HG03378 (cell line): ENCODE results near the gene THAP11.

Experiments
- ATAC-seq: cut with Tn5 transposase; IDR thresholded peaks from one replicate; pipeline ENCODE4 v1.9.1; 2021; ENCODE audit warnings: mild to moderate bottlenecking, moderate library complexity; ENCODE audit not compliant: unreplicated experiment

Gene THAP11

DNA sequence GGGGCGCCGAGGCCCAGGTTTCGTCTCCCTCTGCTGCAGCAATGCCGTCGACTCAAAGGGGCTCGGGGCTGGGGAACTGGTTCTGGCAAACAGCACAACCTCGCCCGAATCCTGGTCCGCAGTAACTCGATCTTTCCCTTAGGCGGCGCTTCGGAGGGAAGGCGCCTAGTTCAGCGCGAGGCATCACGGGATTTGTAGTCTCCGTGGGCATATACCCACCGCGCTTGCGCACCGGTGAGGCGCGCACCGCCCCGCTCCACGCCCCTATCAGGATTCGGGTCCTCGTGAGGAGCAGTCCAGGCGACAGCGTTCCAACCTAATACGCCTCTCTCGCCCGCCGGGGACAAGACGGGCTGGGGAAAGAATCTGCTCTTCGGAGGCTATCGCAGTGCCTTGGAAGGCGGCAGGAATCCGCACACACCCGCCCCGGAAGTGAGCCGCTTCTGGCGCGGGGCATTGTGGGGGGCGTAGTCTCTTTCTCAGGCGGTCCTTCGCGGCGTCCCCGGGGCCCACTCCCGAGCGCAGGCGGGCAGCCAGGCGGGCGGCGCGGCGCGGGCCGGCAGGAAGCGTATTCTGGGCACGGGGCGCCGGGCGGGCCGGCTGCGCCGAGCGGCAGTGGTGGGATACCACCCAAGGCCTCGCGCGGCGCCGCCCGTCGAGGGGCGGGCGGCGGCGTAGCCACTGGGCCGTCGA lies at the start of gene THAP11:
Gene THAP11, plus strand, starts transcription at position 505 of the 693 bp plus-strand sequence. CDS start 235 bp downstream, outside the sequence.
- peak; percentile 48 for ATAC-seq

DNA sequence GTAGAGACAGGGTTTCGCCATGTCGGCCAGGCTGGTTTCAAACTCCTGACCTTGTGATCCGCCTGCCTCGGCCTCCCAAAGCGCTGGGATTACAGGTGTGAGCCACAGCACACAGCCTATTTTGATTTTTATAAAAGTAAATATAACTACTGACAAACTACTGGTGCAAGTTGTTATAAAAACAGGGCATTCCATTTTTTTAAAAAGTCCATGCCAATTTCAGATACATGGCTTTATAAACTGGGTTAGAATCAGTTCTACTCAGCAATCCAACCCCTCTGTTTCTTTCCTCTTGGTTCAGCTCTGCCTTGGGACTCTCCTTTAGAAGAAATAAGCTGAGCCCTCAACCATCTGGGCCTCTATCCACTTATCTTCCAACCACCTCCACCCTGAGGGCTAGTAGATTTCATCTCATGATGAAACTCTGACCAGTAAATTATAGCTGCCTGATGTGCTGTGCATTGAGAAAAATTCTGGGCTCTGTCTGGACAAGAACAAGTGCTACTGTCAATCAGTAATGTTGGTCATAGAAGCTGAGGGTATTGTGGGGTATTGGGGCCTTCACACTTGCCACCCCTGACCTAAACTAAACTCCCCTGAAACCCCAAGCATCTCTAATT lies 45.9 kb upstream of the THAP11 start:
- ATAC-seq = no peak

DNA sequence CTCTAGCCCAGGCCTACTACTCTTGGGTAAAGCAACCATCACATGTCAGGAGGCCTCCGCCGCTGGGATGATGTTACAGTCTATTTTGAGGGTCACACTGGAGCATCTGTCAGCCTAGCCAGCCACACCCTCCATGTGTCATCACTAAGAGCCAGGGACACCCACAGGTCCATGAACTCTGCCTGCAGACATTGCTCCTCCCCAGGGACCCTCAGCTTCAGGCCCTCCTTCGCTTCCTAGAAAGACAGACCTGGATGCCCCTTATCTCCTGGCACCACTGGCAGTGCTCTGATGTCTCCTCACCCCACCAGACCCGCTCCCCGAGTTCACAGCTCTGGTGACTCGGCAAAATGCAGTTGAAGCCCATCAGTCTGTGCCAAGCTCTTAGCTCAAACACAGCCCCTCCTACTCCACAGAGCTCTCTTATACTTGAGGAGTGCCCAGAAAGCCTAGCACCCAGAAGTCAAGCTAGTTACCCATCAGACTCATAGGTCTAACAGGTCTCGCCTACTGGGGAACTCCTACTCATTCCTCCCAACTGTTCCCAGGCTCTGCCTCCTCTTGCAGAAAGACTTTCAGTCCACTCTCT lies 41.7 kb upstream of the THAP11 start:
- ATAC-seq = no peak

DNA sequence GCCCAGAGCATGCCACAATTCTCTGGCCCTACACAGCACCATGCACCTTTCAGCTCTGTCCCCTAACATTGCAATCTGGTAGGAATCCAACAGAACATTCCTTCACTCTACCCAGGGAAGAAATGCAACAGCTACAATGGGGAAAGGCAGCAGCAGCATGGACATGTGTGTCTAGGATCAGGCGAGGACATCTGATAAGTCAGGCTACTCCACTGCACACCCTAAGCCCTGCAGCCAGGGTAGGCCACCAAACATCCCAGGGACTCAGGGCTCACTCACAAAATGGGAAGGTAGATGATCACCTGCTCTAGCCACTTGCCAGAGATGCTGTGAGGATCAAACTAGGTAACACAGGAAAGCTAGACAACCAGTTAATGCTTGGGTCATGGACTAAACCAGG lies 40.9 kb upstream of the THAP11 start:
- ATAC-seq = no peak

DNA sequence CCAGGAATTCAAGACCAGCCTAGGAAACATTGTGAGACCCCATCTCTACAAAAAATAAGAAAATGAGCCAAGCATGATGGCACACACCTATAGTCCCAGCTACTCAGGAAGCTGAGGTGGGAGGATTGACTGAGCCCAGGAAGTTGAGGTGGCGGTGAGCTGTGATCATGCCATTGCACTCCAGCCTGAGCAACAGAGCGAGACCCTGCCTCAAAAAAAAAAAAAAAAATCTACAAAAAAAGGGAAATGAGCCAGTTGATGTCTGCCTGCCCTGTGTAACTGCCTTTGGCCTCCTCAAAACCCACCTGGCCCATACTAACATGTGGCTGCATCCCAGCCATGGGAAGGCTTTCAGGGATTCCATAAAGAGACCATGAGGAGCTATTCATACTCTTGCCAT lies 40.2 kb upstream of the THAP11 start:
- ATAC-seq = no peak

DNA sequence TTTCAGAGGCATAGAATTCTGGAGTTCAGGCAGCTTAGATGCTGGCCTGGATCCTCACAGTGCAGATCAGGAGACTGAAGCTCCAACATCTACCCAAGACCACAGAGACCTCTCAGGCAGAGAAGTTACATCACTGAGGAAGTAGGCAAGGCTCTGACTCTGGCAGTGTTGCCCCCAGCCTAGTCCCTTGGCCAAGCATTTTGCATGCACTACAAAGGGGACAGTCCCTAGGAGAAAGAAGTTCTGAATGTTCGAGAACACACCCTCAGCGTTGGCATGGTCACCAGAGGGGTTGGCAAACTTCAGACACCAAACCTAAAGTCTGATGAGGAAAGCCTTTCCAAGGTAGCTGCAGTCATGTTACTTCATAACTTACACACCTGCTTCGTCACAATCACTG lies 38.2 kb upstream of the THAP11 start:
- no peak for ATAC-seq

DNA sequence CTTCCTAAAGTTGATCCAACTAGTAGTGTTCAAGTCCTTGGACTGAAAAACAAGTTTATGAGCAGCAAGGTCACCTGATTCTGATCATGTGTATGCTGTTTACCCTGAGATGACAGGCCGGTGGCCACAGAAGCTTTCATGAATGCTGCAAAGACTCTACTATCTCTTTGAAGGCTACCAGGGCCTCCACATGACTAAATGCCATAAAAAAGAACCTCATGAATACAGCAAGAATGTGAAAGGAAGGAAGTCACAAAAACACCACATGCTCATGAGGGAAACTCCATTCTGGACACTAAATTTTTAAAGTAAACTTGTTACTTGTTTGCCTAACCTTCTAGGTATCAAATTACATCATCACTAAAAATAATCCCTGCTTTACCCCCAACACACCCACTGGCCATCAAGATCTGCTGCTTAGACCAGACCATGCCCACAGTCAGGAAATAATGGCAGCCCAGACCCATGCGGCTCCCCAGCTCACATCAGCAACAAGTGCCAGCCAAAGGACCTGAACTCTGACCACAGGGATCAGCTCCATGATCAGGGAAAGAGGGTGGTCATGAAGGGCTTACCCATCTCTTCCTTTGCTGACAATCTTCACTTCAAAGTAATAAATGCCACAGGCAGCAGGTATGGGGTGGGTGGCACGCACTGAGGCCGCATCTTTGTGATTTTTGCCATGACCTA lies 37.1 kb upstream of the THAP11 start:
- ATAC-seq = no peak

DNA sequence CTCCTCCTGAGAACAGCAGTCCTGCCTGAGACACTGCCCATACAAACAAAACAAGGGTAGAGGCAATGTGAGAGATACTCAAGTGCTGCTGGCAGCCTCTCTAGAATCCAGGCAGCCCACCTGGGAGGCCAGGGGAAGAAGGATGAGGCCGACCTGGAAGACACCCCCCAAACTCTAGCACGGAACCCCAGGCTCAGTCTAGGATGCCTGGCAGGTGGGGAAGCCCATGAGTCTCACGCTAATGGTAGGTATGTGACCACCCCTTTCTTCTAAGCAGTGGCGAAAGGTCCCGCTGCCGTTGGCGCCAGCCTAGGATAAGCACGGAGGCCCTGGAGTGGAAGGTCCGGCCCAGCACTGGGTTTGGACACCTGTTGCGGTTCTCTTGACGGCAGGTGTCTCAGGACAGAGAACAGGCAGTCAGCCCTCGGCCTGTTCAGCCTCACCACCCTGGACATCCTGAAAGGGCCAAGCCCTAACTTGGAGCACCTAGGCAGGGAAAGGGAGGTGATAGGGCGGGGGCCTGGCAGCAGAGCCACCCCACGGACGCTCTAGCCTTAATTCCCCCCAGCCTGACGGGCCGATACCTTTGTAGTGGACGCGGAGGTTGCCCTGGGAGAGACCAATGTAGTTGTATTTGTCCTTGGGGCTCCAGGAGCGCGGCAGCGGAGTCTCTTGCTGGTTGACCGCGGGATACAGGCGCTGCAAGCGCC lies 36.2 kb upstream of the THAP11 start:
- ATAC-seq = no peak

DNA sequence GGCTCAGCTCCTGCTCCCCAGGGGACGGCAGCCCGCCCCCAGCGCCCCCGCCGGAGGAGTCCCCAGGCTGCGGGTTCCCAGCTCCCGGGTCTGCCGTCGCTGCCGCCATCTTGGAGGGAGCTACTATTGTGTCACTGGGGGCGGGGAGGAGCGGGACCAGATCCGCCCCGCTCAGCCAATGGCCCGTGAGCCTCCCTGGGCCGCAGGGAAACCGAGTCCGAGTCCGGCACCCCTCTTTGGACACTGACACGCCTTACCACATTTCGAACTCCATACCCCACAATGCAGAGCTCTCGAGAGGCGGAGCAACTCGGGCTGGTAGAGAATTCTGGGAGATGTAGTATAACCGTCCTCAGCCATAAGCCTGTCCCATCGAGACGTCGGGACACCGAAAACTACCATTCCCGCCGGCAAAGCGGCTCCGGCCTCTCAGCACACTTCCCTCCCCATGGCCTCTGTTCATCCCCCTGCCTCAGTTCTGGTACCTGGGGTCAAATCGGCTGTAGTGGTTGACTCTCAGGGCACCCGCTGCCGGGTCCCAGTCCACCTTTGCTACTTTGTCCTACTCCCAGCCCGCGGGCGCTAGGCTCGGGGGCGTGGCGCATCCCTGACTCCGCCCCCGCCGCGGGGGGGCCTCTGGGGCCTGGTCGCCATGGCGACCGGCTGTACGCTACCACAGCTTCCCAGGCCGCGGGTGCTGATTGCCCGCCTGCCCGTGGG lies 35.5 kb upstream of the THAP11 start, which contains the start of the genes RANBP10 and TSNAXIP1:
Gene RANBP10, minus strand, starts transcription at position 133 of the 720 bp plus-strand sequence. Its CDS starts 24 bp downstream, at position 109.
Gene TSNAXIP1, plus strand, starts transcription at position 462 of the 720 bp plus-strand sequence. CDS start 261 bp downstream, outside the sequence.
- peak; percentile 97 for ATAC-seq

DNA sequence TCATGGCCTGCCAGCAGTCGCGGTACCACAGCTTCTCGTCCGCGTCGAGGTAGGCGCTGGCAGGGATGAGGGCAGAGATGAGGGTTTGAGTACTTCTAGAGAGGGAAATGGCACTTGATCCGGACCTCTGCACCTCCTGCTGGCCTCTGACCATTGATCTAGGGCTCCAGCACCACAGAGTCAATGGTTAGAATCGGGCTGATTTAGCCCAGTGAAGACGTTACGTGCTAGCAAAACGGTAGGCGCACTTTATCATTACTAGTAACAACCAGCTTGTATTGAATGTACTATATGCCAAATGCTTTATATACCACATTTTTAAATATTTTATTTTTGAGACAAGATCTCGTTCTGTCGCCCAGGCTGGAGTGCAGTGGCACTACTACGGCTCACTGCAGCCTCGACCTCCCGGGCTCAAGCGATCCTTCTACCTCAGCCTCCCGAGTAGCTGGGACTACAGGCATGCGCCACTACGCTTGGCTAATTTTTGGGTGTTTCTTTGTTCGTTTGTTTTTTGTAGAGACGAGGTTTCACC lies 34.9 kb upstream of the THAP11 start:
- no peak for ATAC-seq

DNA sequence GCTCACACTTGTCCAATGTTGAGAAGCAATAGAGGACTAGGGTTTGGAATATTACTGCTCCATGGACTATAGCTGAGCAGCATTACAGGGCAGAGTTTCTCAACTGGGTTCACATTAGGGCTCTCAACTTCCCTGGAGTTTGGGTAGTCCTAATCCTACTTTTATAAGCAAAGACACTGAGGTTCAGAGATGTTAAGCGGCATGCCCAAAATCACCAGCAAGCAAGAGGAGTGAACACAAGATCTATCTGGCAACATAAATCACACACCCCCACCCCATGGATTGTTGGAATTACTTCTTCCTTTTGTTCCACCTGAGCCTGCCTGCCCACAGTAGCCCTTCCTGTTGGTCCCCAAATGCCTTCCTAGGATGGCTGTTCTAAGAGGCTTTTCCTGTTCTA lies 30.2 kb upstream of the THAP11 start:
- ATAC-seq = no peak

DNA sequence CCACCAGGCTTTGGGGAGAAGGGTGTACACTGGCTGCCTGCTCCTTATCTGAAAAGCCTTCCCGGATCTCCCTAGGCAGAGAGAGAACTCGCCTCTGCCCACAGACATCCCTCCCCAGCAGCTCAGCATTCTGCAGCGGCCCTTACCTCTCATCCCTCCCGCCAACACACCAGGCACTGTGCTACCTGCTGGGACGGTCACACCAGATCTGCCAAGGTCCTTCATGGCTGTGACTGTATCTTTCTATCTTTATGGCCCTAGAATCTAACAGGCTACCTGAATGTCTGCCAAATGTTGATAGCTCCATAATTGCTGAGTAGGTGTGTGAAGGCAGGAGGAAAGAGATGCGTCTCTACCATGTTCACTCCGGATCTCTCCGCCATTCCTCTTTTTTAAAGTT lies 27.6 kb upstream of the THAP11 start:
- no peak for ATAC-seq

DNA sequence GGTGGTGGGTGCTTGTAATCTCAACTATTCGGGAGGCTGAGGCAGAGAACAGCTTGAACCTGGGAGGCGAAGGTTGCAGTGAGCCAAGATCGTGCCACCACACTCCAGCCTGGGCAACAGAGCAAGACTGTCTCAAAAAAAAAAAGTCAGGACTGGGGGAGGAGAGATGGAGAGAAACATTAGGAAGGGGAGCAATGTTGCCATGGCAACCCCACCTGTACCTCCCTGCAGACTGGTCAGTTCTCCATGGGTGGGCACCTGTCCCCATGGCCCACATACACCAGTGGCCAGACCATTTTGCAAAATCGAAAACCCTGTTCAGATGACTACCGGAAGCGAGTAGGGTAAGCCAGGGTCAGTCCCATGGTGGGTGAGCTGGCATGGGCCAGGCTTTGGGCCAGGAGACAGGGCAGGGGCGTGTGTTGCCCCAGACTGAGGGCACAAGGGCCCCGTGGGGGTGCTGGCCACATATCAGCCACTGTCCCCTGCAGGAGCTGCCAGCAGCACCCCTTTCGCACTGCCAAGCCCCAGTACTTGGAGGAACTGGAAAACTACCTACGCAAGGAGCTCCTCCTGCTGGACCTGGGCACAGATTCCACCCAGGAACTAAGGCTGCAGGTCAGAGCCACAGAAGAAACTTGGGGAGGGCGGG lies 21.4 kb upstream of the THAP11 start:
- ATAC-seq = no peak

DNA sequence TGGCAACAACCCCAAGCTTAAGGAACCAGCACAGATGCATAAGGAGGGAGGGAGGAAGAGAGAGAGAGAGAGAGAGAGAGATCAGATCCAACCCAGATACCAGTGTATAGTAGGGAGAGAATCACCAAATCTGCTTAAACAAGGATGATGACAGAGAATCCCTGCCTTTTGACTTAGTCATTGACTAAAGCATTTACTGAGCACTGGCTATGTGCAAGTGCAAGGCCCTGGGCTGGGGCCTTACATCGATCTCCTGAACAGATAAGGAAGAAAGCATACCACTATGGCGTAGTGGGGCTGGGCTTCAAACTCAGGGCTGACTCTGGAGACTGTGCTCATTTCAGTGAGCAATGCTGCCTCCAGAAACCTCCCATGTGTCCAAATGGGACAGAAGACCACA lies 19.6 kb upstream of the THAP11 start:
- ATAC-seq = no peak

DNA sequence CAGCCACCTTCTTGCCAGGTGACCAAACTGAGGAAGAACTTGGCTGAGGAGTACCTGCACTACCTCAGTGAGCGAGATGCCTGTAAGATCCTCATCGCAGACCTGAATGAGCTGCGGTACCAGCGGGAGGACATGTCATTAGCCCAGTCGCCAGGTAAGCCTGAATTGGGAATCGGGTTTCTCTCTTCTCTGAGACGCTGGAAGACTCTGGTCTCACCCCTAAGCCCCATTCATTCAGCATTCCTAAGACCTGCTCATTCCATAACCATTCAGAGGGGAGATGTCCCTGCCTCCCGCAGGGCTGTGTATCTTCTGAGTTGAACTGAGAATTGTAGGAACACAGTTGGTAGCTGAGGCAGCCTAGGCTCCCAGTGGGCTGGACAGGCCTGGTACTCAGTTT lies 17.0 kb upstream of the THAP11 start:
- ATAC-seq = no peak

DNA sequence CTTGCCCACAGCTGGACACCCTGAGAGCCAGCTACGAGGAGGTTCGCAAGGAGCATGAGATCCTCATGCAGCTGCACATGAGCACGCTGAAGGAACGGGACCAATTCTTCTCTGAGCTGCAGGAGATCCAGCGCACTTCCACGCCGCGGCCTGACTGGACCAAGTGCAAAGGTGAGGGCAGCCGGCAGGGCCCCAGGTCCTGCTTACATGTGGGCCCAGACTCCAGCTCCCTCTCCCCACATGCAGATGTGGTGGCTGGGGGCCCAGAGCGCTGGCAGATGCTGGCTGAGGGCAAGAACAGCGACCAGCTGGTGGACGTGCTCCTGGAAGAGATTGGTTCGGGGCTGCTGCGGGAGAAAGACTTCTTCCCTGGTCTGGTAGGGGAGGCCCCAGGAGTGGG lies 16.2 kb upstream of the THAP11 start:
- ATAC-seq = no peak

DNA sequence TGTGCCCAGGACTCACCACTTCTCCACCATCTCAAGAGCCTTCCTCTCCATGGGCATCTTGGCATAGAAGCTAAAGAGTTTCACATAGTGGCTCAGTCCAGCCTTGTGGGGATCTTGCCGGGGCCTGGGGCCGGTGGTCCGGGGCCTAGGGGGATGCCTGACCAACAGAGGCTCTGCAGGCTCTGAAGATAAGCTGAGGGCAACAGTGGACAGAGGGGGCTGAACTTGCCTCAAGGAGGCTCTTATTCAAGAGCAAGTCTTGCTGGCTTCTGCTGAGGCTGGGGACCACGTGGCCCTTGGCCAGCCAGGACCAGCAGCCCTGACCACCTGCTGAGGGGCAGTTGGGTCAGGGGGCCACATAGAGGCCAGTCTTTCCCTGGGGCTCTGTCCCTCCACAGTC lies 13.5 kb upstream of the THAP11 start:
- no peak for ATAC-seq

DNA sequence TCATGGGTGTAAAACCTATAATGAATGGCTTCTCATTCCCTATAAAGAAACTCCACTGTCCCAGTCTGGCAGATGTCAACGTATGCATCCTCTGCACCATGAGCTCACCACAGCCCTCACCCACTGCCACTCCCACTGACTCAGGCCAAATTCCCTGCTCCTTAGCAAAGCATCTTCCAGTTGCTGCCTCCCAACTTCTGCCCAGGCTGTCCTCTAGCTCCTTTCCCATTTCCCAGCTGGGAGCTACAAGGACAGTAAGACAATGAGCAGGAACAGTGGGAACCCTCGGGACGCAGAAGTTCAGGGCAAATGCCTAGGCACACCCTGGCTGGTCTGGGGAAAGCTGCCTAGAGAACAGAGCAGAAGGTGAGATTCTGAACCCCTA lies 9.1 kb upstream of the THAP11 start:
- ATAC-seq = no peak

DNA sequence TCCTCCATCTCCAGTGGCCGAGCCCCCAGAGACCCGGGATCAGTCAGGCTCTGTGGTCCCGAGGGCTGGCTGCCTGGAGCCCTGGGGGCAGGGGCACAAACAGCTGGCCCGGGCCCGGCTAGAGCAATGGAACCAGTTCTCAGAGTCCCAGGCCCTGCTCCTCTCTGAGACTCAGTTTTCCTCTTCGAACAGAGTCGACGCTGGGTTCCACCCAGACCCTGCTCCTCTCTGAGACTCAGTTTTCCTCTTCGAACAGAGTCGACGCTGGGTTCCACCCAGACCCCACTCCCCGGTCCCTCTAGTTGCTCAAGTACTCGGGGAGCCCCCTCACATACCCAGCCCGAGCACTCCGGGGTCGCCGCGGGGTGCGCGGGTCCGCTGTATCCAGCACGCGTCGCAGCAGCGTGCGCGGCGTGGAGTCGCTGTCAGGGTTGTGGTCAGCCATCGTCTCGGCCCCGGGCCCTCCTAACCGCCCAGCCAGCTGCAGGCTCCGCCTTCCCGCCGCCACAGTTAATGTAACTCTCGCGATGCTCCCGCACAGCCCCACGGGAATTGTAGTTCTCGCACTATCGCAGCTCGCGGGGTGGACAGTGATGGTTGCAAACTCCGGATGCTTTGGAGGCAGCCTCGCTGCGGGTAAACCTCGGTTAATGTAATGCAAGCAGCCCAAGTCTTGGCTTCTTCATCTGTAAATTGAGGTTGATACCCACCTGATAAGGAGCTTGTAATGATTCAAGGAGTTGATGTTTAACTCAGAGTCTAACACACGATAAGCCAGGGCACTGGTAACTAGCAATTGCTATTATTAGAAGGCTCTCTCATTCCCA lies 8.5 kb upstream of the THAP11 start:
- ATAC-seq = peak; percentile 95
